Measurements from ENCODE around the gene TMEM39B. TPM values are rescaled to one million over a fixed set of nuclear protein-coding genes. Genes with fewer than 3 reads are reported as not detected.
"Not testable (repeated sequence)": the region's sequence is repeated elsewhere in the genome, so short reads cannot be mapped to it uniquely, and the experiment has no call there.

TMEM39B gene
- total and polyA plus RNA-seq, 2 of the 4 experiments (the other 2 are of a cell fraction) = 6.5 to 28.7 TPM

GRCh38 chr1:32123361-32123760 lies 50.6 kb downstream of the TMEM39B start:
- H2AK9ac ChIP-seq (replicated peaks; ENCODE audit: low read depth, low read length, poor library complexity); H3K9me3 ChIP-seq (ENCODE audit: control insufficient read depth, insufficient read depth, low read length); CTCF ChIA-PET; H3K23ac ChIP-seq (ENCODE audit: low read depth, low read length); H3K4me1 ChIP-seq (ENCODE audit: control insufficient read depth, insufficient read depth, low read length); H3K4me3 ChIP-seq (ENCODE audit: insufficient read depth, low read depth, low read length); BruUV-seq (replicated peaks); H3K36me3 ChIP-seq (ENCODE audit: control insufficient read depth, insufficient read depth, low read length); dilution Hi-C loops (cut with HindIII; ENCODE audit: low sequenced_read_pairs, unreplicated experiment); in situ Hi-C loops (cut with MboI; ENCODE audit: low sequenced_read_pairs); H3K4ac ChIP-seq (ENCODE audit: low read depth, low read length); intact Hi-C loops (cut with micrococcal nuclease); H2BK20ac ChIP-seq (ENCODE audit: low read depth, low read length); H4K91ac ChIP-seq (ENCODE audit: insufficient read depth, low read depth, low read length); H2AK5ac ChIP-seq (ENCODE audit: low read depth, low read length); H3K4me2 ChIP-seq (ENCODE audit: low read depth, low read length); H2AFZ ChIP-seq (replicated peaks; ENCODE audit: low read length, poor library complexity); H4K8ac ChIP-seq (ENCODE audit: low read depth in 2 of 2, low read length in 2 of 2); H2BK15ac ChIP-seq (ENCODE audit: low read depth, low read length); H3K27ac ChIP-seq (ENCODE audit: insufficient read depth, low read length); H3K14ac ChIP-seq (replicated peaks; ENCODE audit: low read depth, low read length); H2BK120ac ChIP-seq (ENCODE audit: low read depth, low read length); H2BK5ac ChIP-seq (ENCODE audit: low read depth, low read length, poor library complexity, severe bottlenecking); H3K18ac ChIP-seq (ENCODE audit: low read depth, low read length); H4K5ac ChIP-seq (ENCODE audit: low read depth, low read length); H3K27me3 ChIP-seq (ENCODE audit: control insufficient read depth, insufficient read depth, low read length); H3K9ac ChIP-seq (ENCODE audit: low read depth, low read length); ATAC-seq (ENCODE audit: low read depth); DNase-seq; H3K56ac ChIP-seq (ENCODE audit: extremely low read depth, insufficient read depth, low read length): not testable (repeated sequence)
- peaks cover 52% of the 10 kb centered on the region for H4K20me1 ChIP-seq (ENCODE audit: insufficient read depth, low read length)
- POLR2A ChIA-PET (ENCODE audit: unreplicated experiment) = interaction anchor here (0.6 kb wide), 1 partner anchor 16 kb away, joined by 6 read pairs; the partner anchor contains the start of gene KPNA6
- H3K79me1 ChIP-seq (ENCODE audit: low read depth in 1 of 2, low read length in 2 of 2) = peaks cover 25 to 77% of the 10 kb centered on the region in 2 experiments
- WGBS, 2 experiments (ENCODE audit: extremely low coverage in 2 of 2, insufficient read length in 1 of 2) = no CpG with 5 or more reads among the region's 2 CpGs
- peaks cover 15% of the 10 kb centered on the region for H3K9me1 ChIP-seq (ENCODE audit: insufficient read depth, low read length)

Data from IMR-90 (cell line).